ENCODE results near the gene DPEP3. TPM values are rescaled to one million over a fixed set of nuclear protein-coding genes. Genes with fewer than 3 reads are reported as not detected.

Gene DPEP3
- total RNA-seq, 2 experiments from 2014 or later: 0.16 to 0.25 TPM

DNA sequence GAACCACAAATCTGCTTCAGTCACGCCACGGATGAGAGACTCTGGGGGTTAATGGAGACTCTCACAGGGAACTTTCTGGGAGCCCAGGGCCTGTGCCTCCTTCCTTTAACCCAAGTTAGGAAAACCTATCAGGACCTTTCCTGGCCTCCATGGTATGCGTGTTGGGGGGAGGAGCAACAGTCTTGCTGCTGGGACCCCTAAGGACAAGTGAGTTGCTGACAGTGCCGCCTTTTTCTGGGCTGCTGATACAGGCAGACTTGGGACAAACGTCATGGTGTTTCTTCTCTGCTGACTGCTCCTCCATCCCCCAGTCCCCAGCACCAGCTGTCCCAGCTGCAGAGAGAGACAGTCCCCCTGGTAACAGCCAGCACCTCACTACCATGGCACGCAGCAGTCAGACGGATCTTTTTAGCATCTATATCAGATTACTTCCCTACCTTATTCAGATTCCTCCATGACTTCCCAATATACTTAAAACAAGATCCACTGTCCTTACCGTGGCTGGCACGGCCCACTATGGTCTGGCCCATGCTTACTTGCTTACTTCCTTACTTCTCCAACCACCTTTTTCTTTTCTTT lies 28.9 kb upstream of the DPEP3 start:
- no peak overlapping the region for H3K27ac Mint-ChIP-seq
- DNase-seq (no peak), ATAC-seq (no peak)
- H3K9me3 Mint-ChIP-seq: no peaks in the 10 kb centered on the region
- ChIA-PET POLR2A (interaction anchor here (1.5 kb wide), 1 partner anchor 13 kb away, joined by 8 read pairs; the partner anchor contains the start of genes DDX28 and DUS2), CTCF (interaction anchor here (0.7 kb wide), 1 partner anchor 9 kb away, joined by 3 read pairs; no protein-coding TSS in a partner anchor)
- TF ChIP-seq CTCF (IDR thresholded peaks at IDR 0.05): no peak
- no peaks in the 10 kb centered on the region for H3K27me3 Mint-ChIP-seq
- peaks cover 29% of the 10 kb centered on the region for H3K4me1 Mint-ChIP-seq (ENCODE audit: low read depth)
- intact Hi-C loops (cut with micrococcal nuclease): no loop called here
- H3K36me3 Mint-ChIP-seq (ENCODE audit: low read depth): no peaks in the 10 kb centered on the region
- no peak overlapping the region for H3K4me3 Mint-ChIP-seq

- CTCF ChIA-PET: interaction anchor here (0.7 to 2.7 kb wide), 3 partner anchors 12 to 224 kb away, joined by 3 to 16 read pairs (median 6); no protein-coding TSS in a partner anchor
- no peaks in the 10 kb centered on the region for H3K36me3 Mint-ChIP-seq (ENCODE audit: low read depth)
- peak overlapping the region; percentile 95 for H3K27ac Mint-ChIP-seq
- no peak overlapping the region for H3K4me3 Mint-ChIP-seq
- DNase-seq (peak; percentile 44), ATAC-seq (peak; percentile 77)
- no peak for TF ChIP-seq CTCF (IDR thresholded peaks at IDR 0.05)
- POLR2A ChIA-PET: interaction anchor here (0.6 to 3.1 kb wide), 5 partner anchors 10 to 74 kb away, joined by 3 to 23 read pairs (median 3); partner anchors contain the start of genes DDX28 and DUS2
- no peaks in the 10 kb centered on the region for H3K27me3 Mint-ChIP-seq
- intact Hi-C loops (cut with micrococcal nuclease): no loop called here
- H3K9me3 Mint-ChIP-seq: no peaks in the 10 kb centered on the region
- H3K4me1 Mint-ChIP-seq (ENCODE audit: low read depth): peaks cover 24% of the 10 kb centered on the region
Observed at GRCh38 chr16:68005786-68006286, 25.5 kb upstream of the DPEP3 start.

- DNase-seq (no peak), ATAC-seq (no peak)
- no peaks in the 10 kb centered on the region for H3K27me3 Mint-ChIP-seq
- TF ChIP-seq CTCF (IDR thresholded peaks at IDR 0.05): no peak
- H3K36me3 Mint-ChIP-seq (ENCODE audit: low read depth): no peaks in the 10 kb centered on the region
- peaks cover 29% of the 10 kb centered on the region for H3K4me1 Mint-ChIP-seq (ENCODE audit: low read depth)
- peak overlapping the region; percentile 95 for H3K27ac Mint-ChIP-seq
- intact Hi-C loops (cut with micrococcal nuclease): no loop called here
- POLR2A ChIA-PET: interaction anchor here (0.9 to 3.1 kb wide), 4 partner anchors 8 to 17 kb away, joined by 3 to 23 read pairs (median 5); partner anchors contain the start of genes DDX28 and DUS2
- CTCF ChIA-PET: interaction anchor here (0.7 to 2.7 kb wide), 5 partner anchors 11 to 225 kb away, joined by 3 to 16 read pairs (median 6); no protein-coding TSS in a partner anchor
- H3K4me3 Mint-ChIP-seq: no peak overlapping the region
- no peaks in the 10 kb centered on the region for H3K9me3 Mint-ChIP-seq
Observed at GRCh38 chr16:68005211-68005610, 24.9 kb upstream of the DPEP3 start.

GRCh38 chr16:68003031-68003430 lies 22.7 kb upstream of the DPEP3 start:
- no peak for TF ChIP-seq CTCF (IDR thresholded peaks at IDR 0.05)
- H3K4me3 Mint-ChIP-seq: no peak overlapping the region
- DNase-seq: no peak
- H3K27ac Mint-ChIP-seq: no peak overlapping the region
- H3K36me3 Mint-ChIP-seq (ENCODE audit: low read depth): peaks cover 3% of the 10 kb centered on the region
- H3K27me3 Mint-ChIP-seq: no peaks in the 10 kb centered on the region
- ChIA-PET CTCF (interaction anchor here (0.6 to 2.0 kb wide), 7 partner anchors 9 to 225 kb away, joined by 3 to 7 read pairs (median 5); no protein-coding TSS in a partner anchor), POLR2A (interaction anchor here (1.0 to 2.0 kb wide), 4 partner anchors 10 to 34 kb away, joined by 4 to 7 read pairs (median 4); partner anchors contain the start of genes DDX28 and DUS2)
- intact Hi-C loops (cut with micrococcal nuclease): no loop called here
- ATAC-seq: no peak
- H3K4me1 Mint-ChIP-seq (ENCODE audit: low read depth): peaks cover 47% of the 10 kb centered on the region
- H3K9me3 Mint-ChIP-seq: no peaks in the 10 kb centered on the region

GRCh38 chr16:68000450-68000849 lies 20.2 kb upstream of the DPEP3 start:
- Mint-ChIP-seq H3K36me3 (ENCODE audit: low read depth) (peaks cover 5% of the 10 kb centered on the region), H3K9me3 (no peaks in the 10 kb centered on the region), H3K27ac (peak overlapping the region; percentile 82), H3K4me1 (ENCODE audit: low read depth) (peaks cover 53% of the 10 kb centered on the region), H3K4me3 (no peak overlapping the region), H3K27me3 (no peaks in the 10 kb centered on the region)
- ATAC-seq (no peak), DNase-seq (no peak)
- TF ChIP-seq CTCF (IDR thresholded peaks at IDR 0.05): no peak
- intact Hi-C loops (cut with micrococcal nuclease): no loop called here
- POLR2A ChIA-PET: interaction anchor here (0.8 to 1.4 kb wide), 6 partner anchors 9 to 23 kb away, joined by 3 to 4 read pairs (median 3); partner anchors contain the start of gene DUS2
- CTCF ChIA-PET: interaction anchor here (0.6 to 1.0 kb wide), 3 partner anchors 8 to 488 kb away, joined by 3 to 4 read pairs (median 3); no protein-coding TSS in a partner anchor

Data from activated CD8-positive, alpha-beta T cell treated with anti-CD3 and anti-CD28 coated beads for 36 hours (primary cell).